ENCODE data around the gene IL37. TPM values are rescaled to one million over a fixed set of nuclear protein-coding genes. Genes with fewer than 3 reads are reported as not detected.

The IL37 gene
- total RNA-seq, 2 donors from 2014 or later, result not detected

GRCh38 chr2:112959109-112959812 lies 48.3 kb downstream of the IL37 start:
- Histone ChIP-seq H3K27me3 (no peaks in the 10 kb centered on the region), H3K4me3 (no peak overlapping the region), H3K9me3 (no peaks in the 10 kb centered on the region), H3K4me1 (no peaks in the 10 kb centered on the region), H3K36me3 (no peaks in the 10 kb centered on the region), H3K27ac (no peak overlapping the region)
- no peak for TF ChIP-seq CTCF (IDR thresholded peaks at IDR 0.05)
- no peak for DNase-seq (ENCODE audit: low spot score)

GRCh38 chr2:112960230-112960825 lies 49.4 kb downstream of the IL37 start:
- no peak overlapping the region for H3K4me3 ChIP-seq
- no peaks in the 10 kb centered on the region for H3K4me1 ChIP-seq
- H3K36me3 ChIP-seq, result no peaks in the 10 kb centered on the region
- TF ChIP-seq CTCF (IDR thresholded peaks at IDR 0.05), result no peak
- no peaks in the 10 kb centered on the region for H3K27me3 ChIP-seq
- no peaks in the 10 kb centered on the region for H3K9me3 ChIP-seq
- DNase-seq (ENCODE audit: low spot score), result no peak
- no peak overlapping the region for H3K27ac ChIP-seq

- Histone ChIP-seq H3K4me3 (no peak overlapping the region), H3K4me1 (no peaks in the 10 kb centered on the region), H3K27ac (no peak overlapping the region), H3K36me3 (no peaks in the 10 kb centered on the region), H3K9me3 (no peaks in the 10 kb centered on the region), H3K27me3 (no peaks in the 10 kb centered on the region)
- TF ChIP-seq CTCF (IDR thresholded peaks at IDR 0.05), result no peak
- DNase-seq (ENCODE audit: low spot score), result no peak
Observed at GRCh38 chr2:112962308-112963175, 51.6 kb downstream of the IL37 start.

GRCh38 chr2:112967023-112967422 lies 56.1 kb downstream of the IL37 start:
- Histone ChIP-seq H3K9me3 (no peaks in the 10 kb centered on the region), H3K4me1 (no peaks in the 10 kb centered on the region), H3K36me3 (no peaks in the 10 kb centered on the region), H3K27ac (no peak overlapping the region), H3K4me3 (no peak overlapping the region), H3K27me3 (no peaks in the 10 kb centered on the region)
- DNase-seq (ENCODE audit: low spot score), result no peak
- no peak for TF ChIP-seq CTCF (IDR thresholded peaks at IDR 0.05)

Other genes with a start within 250 kb of the IL37 start
- gene NT5DC4, start 190.1 kb upstream of the IL37 start, total RNA-seq, result not detected
- gene CKAP2L, start 146.6 kb upstream of the IL37 start, total RNA-seq, result under 1 TPM in 1 of 2 donors, not detected in 1; 0.82 TPM
- not detected for gene IL1A, start 126.7 kb upstream of the IL37 start, total RNA-seq
- gene IL1B, start 74.4 kb upstream of the IL37 start, total RNA-seq, result 1 to 10 TPM; 1.0 to 2.6 TPM
- not detected for gene IL36G, start 66.8 kb downstream of the IL37 start, total RNA-seq
- not detected for gene IL36A, start 94.3 kb downstream of the IL37 start, total RNA-seq
- not detected for gene IL36B, start 141.7 kb downstream of the IL37 start, total RNA-seq
- gene IL36RN, start 148.0 kb downstream of the IL37 start, total RNA-seq, result not detected
- gene IL1F10, start 156.8 kb downstream of the IL37 start, total RNA-seq, result not detected
- gene IL1RN, start 216.4 kb downstream of the IL37 start, total RNA-seq, result 1 to 10 TPM in 1 of 2 donors, under 1 TPM in 1; 0.41 to 1.3 TPM

Measured in right atrium auricular region (tissue), 2 donors.